Osteocyte (in vitro differentiated cells): ENCODE results near the gene TAS2R60. TPM values are rescaled to one million over a fixed set of nuclear protein-coding genes. Genes with fewer than 3 reads are reported as not detected.

ENCODE experiments used
- DNase-seq: peaks from one replicate; pipeline ENCODE4 v3.0.0; 2021; ENCODE audit warnings: mixed read lengths; ENCODE audit not compliant: unreplicated experiment; ENCODE audit errors: extremely low spot score
- H3K27ac Mint-ChIP-seq: one replicate; pipeline ENCODE4 v1.8.0; 2021; ENCODE audit warnings: mild to moderate bottlenecking, mixed read lengths; ENCODE audit not compliant: unreplicated experiment
- H3K27me3 Mint-ChIP-seq: one replicate; pipeline ENCODE4 v1.8.0; 2021; ENCODE audit warnings: mixed read lengths; ENCODE audit not compliant: unreplicated experiment
- H3K36me3 Mint-ChIP-seq: one replicate; pipeline ENCODE4 v1.8.0; 2021; ENCODE audit warnings: mixed read lengths; ENCODE audit not compliant: unreplicated experiment
- H3K4me1 Mint-ChIP-seq: one replicate; pipeline ENCODE4 v1.8.0; 2021; ENCODE audit warnings: mixed read lengths; ENCODE audit not compliant: unreplicated experiment
- H3K4me3 Mint-ChIP-seq: one replicate; pipeline ENCODE4 v1.8.0; 2021; ENCODE audit warnings: mild to moderate bottlenecking, moderate library complexity, mixed read lengths; ENCODE audit not compliant: unreplicated experiment
- H3K9me3 Mint-ChIP-seq: one replicate; pipeline ENCODE4 v1.8.0; 2021; ENCODE audit warnings: mixed read lengths; ENCODE audit not compliant: unreplicated experiment
- total RNA-seq: library from RNA; stranded (reverse); gene quantifications from 2 replicates; pipeline ENCODE4 v1.2.1, GENCODE V29; 2021
- TF ChIP-seq, protein P1 (sequence below): fragments of 200-600 bp; sonication (generic); IDR thresholded peaks from 2 replicates; pipeline ENCODE4 v1.5.0; 2021; ENCODE audit warnings: antibody characterized with exemption, mild to moderate bottlenecking, moderate library complexity

TAS2R60 gene
- total RNA-seq, 1 donor from 2014 or later, result not detected

DNA sequence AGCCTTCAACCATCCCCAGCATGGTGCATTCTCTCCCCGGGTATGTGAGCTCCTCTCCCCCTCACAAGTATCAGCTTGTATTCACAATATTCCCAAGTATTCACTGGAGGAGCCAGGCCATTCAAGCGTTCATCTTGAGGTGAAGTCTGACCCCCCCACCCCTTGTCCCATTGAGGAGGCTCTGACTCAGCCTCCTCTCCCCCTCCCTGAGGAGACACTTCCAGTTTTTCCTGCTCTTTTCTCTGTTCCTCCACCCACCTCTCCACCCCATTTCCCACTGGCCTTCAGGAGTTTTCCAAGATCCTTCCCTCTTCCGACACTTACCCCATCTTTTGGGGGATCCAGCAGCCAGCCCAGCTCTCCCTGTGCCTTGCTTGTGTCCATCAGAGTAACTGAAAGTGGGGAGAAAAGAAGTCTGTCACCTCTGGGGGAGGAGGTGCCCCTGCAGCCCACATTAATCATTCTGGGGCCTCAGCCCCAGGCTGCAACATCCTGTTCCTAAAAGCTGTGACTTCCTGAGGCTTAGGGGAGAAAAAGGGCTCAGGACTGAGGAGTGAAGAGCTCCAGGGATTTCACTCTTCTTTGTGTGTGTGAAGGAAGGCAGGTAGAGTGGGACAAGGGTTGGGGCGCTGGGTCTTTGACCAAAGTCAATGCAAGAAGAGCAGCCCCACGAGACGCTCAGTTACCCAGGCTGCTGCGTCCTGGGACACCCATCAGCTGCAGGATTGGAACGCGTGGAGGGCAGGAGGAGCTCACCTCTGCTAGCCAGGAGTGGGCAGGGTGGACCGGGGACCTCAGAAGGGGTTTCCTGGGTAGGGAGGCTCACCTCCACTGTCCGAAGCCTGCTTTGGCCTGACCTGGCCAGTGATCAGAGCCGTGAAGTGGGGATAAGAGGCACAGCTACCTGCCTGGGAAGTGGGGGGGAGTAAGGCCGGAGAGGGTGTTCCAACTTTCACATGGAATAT is 35.7 kb upstream of the TAS2R60 start:
- Mint-ChIP-seq H3K9me3 (no peaks in the 10 kb centered on the region), H3K27ac (no peak overlapping the region), H3K27me3 (peaks cover 20% of the 10 kb centered on the region), H3K36me3 (no peaks in the 10 kb centered on the region), H3K4me1 (peaks cover 17% of the 10 kb centered on the region), H3K4me3 (no peak overlapping the region)
- DNase-seq, result no peak
- TF ChIP-seq, protein P1, sequence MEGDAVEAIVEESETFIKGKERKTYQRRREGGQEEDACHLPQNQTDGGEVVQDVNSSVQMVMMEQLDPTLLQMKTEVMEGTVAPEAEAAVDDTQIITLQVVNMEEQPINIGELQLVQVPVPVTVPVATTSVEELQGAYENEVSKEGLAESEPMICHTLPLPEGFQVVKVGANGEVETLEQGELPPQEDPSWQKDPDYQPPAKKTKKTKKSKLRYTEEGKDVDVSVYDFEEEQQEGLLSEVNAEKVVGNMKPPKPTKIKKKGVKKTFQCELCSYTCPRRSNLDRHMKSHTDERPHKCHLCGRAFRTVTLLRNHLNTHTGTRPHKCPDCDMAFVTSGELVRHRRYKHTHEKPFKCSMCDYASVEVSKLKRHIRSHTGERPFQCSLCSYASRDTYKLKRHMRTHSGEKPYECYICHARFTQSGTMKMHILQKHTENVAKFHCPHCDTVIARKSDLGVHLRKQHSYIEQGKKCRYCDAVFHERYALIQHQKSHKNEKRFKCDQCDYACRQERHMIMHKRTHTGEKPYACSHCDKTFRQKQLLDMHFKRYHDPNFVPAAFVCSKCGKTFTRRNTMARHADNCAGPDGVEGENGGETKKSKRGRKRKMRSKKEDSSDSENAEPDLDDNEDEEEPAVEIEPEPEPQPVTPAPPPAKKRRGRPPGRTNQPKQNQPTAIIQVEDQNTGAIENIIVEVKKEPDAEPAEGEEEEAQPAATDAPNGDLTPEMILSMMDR, result no peak

DNA sequence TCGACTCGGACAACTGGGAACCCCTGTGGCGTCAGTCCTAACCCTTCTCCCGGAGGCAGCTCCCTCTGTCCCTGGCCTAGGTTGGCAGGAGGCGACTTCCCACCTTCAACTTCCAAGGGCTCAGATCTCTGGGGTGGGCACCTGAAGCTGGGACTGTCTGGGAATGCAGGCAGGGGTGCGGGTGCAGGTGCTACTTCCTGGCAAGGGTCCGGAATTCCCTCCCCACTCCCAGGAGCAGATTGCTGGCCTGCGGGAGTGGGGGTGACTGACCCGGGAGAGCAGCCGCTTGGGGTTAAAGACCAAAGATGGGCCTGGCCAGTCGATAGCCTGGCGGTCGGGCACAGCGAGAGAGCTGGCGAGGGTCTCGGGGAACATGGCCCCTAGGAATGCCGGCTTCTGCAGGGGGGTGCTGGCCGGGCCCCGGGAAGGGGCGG is 35.0 kb upstream of the TAS2R60 start:
- no peaks in the 10 kb centered on the region for H3K9me3 Mint-ChIP-seq
- no peak overlapping the region for H3K27ac Mint-ChIP-seq
- DNase-seq, result no peak
- no peak overlapping the region for H3K4me3 Mint-ChIP-seq
- H3K36me3 Mint-ChIP-seq, result no peaks in the 10 kb centered on the region
- TF ChIP-seq, protein P1, result no peak
- peaks cover 20% of the 10 kb centered on the region for H3K27me3 Mint-ChIP-seq
- H3K4me1 Mint-ChIP-seq, result peaks cover 17% of the 10 kb centered on the region

DNA sequence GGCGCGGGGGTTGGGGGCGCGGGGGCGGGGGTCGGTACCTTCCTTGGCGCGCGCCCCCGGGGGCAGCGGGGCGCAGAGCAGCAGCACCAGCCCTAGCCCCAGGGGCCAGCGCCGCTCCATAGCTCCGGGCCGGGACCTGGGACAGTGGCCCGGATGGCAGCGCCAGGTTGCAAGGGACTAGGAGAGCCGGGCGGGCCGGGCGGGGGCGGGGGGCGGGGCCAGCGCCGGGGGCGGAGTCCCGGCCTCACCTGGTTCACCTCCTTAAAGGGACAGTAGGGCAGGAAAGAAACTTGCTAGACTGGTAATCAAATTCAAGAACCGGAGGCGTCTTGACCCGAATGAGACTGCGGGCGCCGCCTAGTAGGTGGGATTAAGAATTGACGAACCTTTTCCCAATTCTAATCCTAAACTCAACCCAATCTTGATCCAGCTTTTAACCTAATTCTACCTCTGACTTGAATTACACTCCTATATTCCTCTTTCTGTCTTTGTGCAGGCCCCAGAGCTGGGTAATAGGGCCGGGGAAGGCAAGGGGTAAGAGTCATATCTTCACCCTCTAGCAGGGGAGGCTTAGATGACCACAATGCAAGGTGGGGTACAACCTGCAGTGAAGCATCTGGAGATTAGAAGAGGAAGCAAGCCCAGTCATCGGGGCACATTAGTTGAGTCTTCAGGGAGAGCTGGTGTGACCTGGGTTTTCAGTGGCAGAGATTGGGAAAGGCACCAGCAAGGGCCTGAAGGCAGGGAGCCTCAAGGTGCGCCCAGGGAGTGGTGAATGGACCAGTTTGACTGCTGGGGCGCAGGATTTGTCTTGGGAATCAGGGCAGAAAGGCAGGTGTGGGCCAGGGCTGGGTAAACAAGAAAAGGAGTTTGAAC is 34.3 kb upstream of the TAS2R60 start, which contains the start of gene EPHA1:
TSS of gene EPHA1 (minus strand) at position 171 of the 876 bp plus-strand sequence. CDS start at position 120, 51 bp downstream.
- H3K4me3 Mint-ChIP-seq, result no peak within 1 kb of the TSS
- TF ChIP-seq, protein P1, result peak; percentile 49
- H3K27ac Mint-ChIP-seq, result no peak within 1 kb of the TSS
- H3K36me3 Mint-ChIP-seq, result no peaks in the 10 kb centered on the region
- H3K4me1 Mint-ChIP-seq, result peaks cover 17% of the 10 kb centered on the region
- no peak for DNase-seq
- peaks cover 20% of the 10 kb centered on the region for H3K27me3 Mint-ChIP-seq
- no peaks in the 10 kb centered on the region for H3K9me3 Mint-ChIP-seq

DNA sequence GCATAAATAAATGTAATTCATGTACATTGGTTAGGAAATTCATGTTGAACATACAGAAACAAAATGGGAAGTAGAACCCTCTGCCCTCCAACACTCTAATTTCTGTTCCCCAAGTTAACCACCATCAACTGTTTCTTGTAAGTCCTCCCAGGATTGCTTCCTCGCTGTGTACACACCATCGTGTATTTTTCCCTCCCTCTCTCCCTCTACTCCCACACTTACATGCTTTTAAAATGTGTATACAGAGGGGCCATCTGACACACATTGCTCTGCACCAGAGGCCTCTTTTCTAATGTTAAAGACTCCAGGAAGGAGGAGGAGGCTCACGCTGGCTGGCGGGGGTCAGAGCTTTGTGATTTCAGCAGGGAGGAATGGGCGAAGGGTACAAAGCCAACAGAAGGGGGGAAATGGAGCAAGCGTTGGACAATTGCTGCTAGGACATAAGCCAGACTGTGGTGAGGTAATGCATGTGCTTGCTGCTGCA is 32.7 kb upstream of the TAS2R60 start:
- Mint-ChIP-seq H3K36me3 (no peaks in the 10 kb centered on the region), H3K4me1 (peaks cover 28% of the 10 kb centered on the region), H3K9me3 (no peaks in the 10 kb centered on the region), H3K4me3 (no peak overlapping the region), H3K27me3 (peaks cover 20% of the 10 kb centered on the region), H3K27ac (no peak overlapping the region)
- DNase-seq, result no peak
- TF ChIP-seq, protein P1, result no peak
